Measurements from ENCODE around the gene NDUFS6. TPM values are rescaled to one million over a fixed set of nuclear protein-coding genes. Genes with fewer than 3 reads are reported as not detected.
A peak's percentile ranks its signal among the peaks of the same experiment; 100 is the strongest.

The NDUFS6 gene
- total RNA-seq, 2 donors from 2014 or later = 31.8 to 50.4 TPM

DNA sequence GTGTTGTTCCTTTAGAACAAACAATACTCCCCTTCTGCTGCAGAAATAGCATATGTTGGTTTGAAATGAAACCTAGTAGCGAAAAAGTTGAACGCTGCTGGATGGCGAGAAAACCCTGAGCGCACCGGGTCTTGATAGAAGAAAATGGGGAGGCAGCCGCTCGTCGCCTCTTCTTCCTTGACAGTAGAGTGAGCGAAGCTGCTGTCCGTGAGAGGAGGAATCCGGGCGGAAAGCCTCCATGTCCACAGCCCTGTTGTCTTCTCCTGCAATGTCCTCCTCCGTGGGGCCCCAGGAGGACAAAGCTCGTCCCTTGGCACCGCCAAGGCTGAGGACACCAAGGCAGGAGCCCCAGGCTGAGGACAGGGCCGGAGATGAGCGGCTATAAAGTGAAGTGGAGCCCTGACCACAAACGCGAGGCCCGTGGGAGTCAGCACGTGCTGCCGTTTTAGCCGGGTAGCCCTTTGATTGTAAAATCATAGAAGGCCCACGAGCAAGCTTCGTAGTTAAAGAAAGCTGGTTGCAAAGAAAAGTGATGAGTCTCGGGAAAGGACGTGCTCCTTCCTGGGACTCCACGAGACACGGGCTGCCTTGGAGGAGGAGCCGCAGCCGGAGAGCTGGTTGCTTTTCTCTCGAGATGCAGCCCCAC is 37.1 kb upstream of the NDUFS6 start:
- peak in 1 of 2 donors; percentile 16 for DNase-seq
- intact Hi-C loops (cut with DNase I, micrococcal nuclease) = no loop called here
- no peak for ATAC-seq

GRCh38 chr5:1764606-1764960 is 36.6 kb upstream of the NDUFS6 start:
- DNase-seq = no peak
- intact Hi-C loops (cut with DNase I, micrococcal nuclease) = no loop called here
- ATAC-seq = no peak

GRCh38 chr5:1765141-1765879 is 35.9 kb upstream of the NDUFS6 start:
- intact Hi-C loops (cut with DNase I, micrococcal nuclease) = no loop called here
- ATAC-seq (no peak), DNase-seq (peak in 1 of 2 donors; percentile 49)

- ATAC-seq (no peak), DNase-seq (no peak)
- intact Hi-C loops (cut with DNase I, micrococcal nuclease) = no loop called here
Measured at GRCh38 chr5:1765880-1766235, 35.3 kb upstream of the NDUFS6 start.

- intact Hi-C loops (cut with DNase I, micrococcal nuclease) = no loop called here
- ATAC-seq = no peak
- DNase-seq = no peak
Measured at GRCh38 chr5:1767524-1768282, 33.5 kb upstream of the NDUFS6 start.

DNA sequence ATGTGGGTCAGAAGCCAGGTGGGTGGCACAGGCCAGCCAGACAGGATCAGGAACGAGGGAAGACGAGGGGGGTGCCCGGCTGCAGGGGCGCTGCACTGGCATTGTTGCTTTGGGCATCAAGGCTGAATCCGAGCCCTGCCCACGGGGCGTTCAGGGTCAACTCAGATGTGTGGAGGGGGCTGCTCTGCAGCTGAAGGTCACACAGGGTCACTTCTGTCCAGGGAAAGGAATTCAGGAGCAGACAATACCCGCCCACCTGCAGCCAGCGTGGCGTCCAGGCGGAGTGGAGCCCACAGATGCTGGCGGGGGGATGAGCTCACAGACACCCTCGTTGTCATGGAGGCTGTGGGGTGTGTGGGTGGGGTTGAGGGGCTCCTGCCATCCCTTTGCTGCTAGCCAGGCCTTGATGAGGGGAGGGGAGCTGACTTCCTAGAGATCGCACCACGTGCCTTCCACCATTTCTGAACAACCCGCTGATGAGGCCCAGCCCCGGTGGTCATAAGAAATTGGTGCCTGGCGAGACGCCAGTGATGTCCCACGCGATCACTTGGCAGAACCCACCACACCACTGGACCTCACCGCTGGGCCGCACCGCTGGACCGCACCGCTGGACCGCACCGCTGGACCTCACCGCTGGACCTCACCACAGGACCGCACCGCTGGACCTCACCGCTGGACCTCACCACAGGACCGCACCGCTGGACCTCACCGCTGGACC is 32.8 kb upstream of the NDUFS6 start:
- no peak for DNase-seq
- intact Hi-C loops (cut with DNase I, micrococcal nuclease) = no loop called here
- no peak for ATAC-seq

GRCh38 chr5:1769017-1769640 is 32.1 kb upstream of the NDUFS6 start:
- ATAC-seq (no peak), DNase-seq (no peak)
- intact Hi-C loops (cut with DNase I, micrococcal nuclease) = no loop called here

GRCh38 chr5:1769752-1770442 is 31.3 kb upstream of the NDUFS6 start:
- intact Hi-C loops (cut with DNase I, micrococcal nuclease) = no loop called here
- DNase-seq (no peak), ATAC-seq (no peak)

GRCh38 chr5:1770443-1770802 is 30.8 kb upstream of the NDUFS6 start:
- DNase-seq = no peak
- ATAC-seq = no peak
- intact Hi-C loops (cut with DNase I, micrococcal nuclease) = no loop called here

DNA sequence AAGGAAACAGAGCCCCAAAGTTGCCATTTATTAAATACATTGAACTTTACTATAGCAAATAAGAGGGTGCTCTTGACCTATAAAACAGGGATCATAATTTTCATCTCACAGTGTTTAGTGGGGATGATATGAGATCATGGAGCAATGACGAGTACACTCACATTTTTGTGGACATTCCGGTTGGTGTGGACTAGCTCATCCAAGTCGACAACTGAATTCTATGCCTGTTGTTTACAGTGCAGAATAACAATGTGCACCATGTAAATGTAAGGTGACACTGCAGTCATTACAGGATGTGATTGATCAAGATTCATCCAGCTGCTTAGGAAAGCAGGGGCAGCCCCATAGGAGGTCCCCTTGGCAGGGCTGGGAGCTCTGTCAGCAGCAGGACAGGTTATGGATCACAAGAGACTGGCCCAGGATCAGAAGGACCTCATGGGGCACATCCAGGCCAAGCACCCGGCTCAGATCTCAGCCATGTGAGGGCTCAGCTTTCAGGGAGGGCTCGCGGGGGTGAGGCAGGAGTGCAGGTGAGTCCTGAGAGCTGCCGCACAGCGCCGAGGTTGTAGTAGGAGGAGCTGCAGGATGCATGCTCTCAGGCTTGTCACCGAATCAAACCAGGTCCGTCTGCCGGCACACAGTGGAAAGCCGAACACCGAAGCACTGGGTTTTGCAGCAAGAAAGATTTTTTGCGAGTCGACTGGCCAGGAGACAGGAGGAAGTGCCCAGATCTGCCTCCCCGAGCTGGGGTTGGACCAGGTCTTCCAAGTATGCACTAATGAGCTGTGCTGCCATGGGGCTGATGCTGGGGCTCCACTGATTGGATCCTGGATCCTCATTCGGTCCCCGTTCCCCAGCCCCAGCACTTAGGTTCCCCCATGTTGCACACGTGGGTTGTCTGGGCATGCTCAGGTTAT is 29.8 kb upstream of the NDUFS6 start:
- ATAC-seq (no peak), DNase-seq (no peak)
- intact Hi-C loops (cut with DNase I, micrococcal nuclease) = no loop called here

DNA sequence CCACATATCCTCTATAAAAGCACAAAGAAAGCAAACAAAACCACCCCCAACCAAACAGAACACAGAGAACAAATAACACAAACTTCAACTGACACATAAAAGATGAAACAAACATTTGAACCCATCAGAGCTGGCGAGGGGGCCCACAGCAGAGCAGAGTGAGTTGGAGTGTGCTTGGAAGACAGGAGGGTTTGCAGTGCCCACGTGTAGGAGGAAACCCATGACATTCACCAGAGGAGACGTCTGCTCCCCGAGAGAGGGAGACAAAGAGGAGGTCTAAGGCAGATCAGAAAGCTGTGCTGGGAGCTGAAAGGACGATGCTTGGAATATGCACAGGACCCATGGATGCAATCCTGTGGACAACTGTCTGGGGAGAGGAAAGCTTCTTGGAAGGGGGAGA is 28.6 kb upstream of the NDUFS6 start:
- no peak for DNase-seq
- no peak for ATAC-seq
- intact Hi-C loops (cut with DNase I, micrococcal nuclease) = no loop called here

GRCh38 chr5:1776831-1777230 is 24.4 kb upstream of the NDUFS6 start:
- intact Hi-C loops (cut with DNase I, micrococcal nuclease) = no loop called here
- ATAC-seq (no peak), DNase-seq (no peak)

DNA sequence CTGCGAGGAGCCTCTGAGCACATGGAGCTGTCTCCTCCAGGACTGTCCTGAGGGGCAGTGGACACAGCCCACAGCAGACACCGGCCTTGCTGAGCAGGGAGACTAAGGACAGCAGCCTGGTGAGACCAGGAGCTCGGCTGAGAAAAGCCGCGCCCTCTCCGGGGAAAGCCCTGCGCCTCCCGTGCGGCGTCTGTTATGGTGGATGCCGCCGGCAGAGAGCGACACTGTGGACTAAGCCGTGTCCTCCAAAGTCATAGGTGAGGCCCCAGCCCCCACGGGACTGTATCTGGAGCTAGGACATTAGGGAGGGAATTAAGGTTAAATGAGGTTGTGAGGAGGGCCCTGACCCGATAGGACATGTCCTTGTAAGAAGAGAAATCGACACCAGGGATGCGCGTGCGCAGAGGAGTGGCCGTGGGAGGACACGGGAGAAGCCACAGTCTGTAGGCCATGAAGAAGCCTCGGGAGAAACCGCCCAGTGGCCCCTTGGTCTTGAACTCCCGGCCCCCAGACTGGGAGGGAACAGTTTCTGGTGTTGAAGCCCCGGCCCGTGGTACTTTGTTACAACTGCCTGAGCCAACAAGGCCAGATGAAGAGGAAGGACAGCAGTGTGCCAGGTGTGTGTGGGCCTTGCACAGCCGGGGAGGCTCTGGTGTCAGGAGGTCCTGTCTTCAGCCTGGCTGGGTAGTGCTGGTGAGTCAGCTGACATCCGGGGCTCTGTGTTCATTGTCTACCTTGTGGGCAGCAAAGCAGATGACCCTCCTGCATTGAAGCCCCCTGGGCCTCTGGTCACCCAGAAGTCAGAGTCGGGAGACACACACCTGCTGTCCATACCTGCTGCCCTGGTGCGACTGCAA is 23.7 kb upstream of the NDUFS6 start:
- no peak for ATAC-seq
- intact Hi-C loops (cut with DNase I, micrococcal nuclease) = no loop called here
- DNase-seq = no peak

DNA sequence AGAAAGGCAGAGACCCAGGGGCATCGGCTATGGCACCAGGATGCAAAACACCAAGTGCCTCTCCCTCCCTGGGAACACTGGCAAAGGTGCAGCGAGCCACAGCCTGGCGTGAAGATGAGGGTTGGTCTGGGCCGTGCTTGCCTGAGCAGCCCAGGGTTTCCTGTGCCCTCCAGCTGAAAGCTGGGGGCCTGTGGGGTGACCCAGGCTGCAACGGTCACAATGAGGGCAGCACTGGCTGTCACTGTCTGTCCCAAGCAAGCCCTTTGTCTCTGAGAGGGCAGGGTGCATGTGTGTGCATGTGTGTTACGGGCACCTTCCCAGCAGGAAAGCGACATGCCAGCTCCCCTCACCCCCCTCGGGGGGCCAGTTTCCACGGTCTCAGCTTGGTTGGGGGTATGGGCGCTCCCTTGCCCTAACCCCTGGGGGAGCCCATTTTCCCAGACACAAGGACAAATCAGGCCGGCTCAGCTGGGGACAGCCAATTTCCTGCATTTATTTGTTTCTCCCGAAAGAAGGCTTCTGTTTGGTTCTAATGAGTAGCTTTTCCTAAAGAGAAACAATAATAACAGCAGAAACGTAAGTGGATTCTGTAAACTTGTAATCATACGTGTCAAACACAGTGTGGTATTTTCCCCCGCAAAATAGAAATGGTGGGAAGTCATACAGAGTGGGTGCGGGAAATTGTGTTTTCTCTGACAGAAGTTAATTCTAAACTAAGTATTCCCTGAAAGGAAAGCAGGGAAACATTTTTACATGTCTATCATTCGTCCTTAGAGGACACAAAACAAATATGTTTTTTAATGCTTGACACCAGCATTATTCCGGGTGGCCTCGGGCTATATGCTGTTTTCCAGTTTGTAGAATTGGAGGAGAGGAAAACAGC is 22.8 kb upstream of the NDUFS6 start:
- ATAC-seq (no peak), DNase-seq (peak in 1 of 2 donors; percentile 10)
- intact Hi-C loops (cut with DNase I, micrococcal nuclease) = no loop called here

DNA sequence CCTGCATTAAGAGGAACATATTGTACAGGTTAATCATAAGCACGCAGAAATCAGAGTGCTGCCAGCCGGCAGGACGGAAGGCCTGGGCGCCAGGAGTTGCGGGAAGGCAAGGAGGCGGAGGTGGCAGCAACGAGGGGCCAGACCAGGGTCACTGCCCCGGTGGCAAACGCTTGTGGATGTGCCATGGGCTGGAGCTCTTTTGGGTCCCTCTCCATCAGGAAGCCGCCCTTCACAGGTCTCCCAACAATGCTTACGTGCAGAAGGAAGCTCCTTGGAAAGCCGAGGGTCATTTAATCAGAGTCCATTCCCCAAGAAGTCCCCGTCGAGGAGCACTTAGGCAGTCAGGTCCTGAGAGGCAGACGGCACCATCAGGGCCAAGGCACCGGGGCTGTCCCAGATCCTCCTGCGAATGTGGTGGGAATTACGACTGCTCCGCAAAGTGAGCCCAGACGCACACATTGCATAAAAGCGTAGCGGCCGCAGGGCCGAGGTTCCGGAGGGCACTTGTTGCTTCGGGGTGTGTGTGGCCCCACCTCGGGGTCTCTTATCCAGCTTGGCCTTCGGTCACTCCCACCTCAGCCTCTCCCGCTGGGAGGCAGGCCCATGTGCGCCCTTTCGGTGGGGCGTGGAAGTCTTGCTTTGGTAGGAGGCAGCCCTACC is 22.1 kb upstream of the NDUFS6 start:
- ATAC-seq = no peak
- intact Hi-C loops (cut with DNase I, micrococcal nuclease) = no loop called here
- DNase-seq = peak in 1 of 2 donors; percentile 14

Data from left colon (tissue), 2 donors.